HepG2 (cell line): ENCODE data around the gene COX5B. TPM values are rescaled to one million over a fixed set of nuclear protein-coding genes. Genes with fewer than 3 reads are reported as not detected.

Experiments used
- CENPX ChIP-seq: sonication (generic); formaldehyde crosslinking; IDR thresholded peaks from 2 replicates; pipeline ENCODE4 v1.9.0; 2021; ENCODE audit warnings: mild to moderate bottlenecking, missing genetic modification reagents, moderate library complexity
- ELF3 ChIP-seq: IDR thresholded peaks from 2 replicates; pipeline ENCODE4 v1.6.1; 2016; ENCODE audit warnings: missing genetic modification reagents, missing compliant biosample characterization
- GABPB1 ChIP-seq: IDR thresholded peaks from 2 replicates; pipeline ENCODE4 v1.6.1; 2016; ENCODE audit warnings: mild to moderate bottlenecking, missing genetic modification reagents, moderate library complexity, missing compliant biosample characterization
- GLI4 ChIP-seq: sonication (generic); formaldehyde crosslinking; IDR thresholded peaks from 2 replicates; pipeline ENCODE4 v1.5.1; 2020; ENCODE audit warnings: missing genetic modification reagents, mild to moderate bottlenecking, moderate library complexity, borderline replicate concordance
- HMG20B ChIP-seq: conservative IDR thresholded peaks from 2 replicates; pipeline ENCODE4 v1.6.1; 2016; ENCODE audit warnings: missing genetic modification reagents, missing compliant biosample characterization
- IKZF4 ChIP-seq: sonication (generic); formaldehyde crosslinking; IDR thresholded peaks from 2 replicates; pipeline ENCODE4 v1.5.1; 2020; ENCODE audit warnings: borderline replicate concordance, mild to moderate bottlenecking, low read depth, missing genetic modification reagents; ENCODE audit errors: not compliant biosample characterization
- KAT8 ChIP-seq: IDR thresholded peaks from 2 replicates; pipeline ENCODE4 v1.6.1; 2016; ENCODE audit warnings: missing genetic modification reagents, missing compliant biosample characterization
- KLF9 ChIP-seq: IDR thresholded peaks from 2 replicates; pipeline ENCODE4 v1.6.1; 2016; ENCODE audit warnings: low read depth
- MTF1 ChIP-seq: sonication (generic); formaldehyde crosslinking; IDR thresholded peaks from 2 replicates; pipeline ENCODE4 v1.5.0; 2020; ENCODE audit warnings: missing genetic modification reagents
- NFATC3 ChIP-seq: sonication (generic); formaldehyde crosslinking; IDR thresholded peaks from 2 replicates; pipeline ENCODE4 v1.5.1; 2020; ENCODE audit warnings: mild to moderate bottlenecking, missing genetic modification reagents
- POLR2AphosphoS2 ChIP-seq: IDR thresholded peaks from 2 replicates; pipeline ENCODE4 v1.6.1; 2011; ENCODE audit warnings: low read depth, low read length, improper control_type of control experiment
- TCF7 ChIP-seq: sonication (generic); IDR thresholded peaks from 2 replicates; pipeline ENCODE4 v1.6.1; 2016; ENCODE audit warnings: antibody characterized with exemption, low read depth
- TEAD3 ChIP-seq: optimal IDR thresholded peaks from 2 replicates; pipeline ENCODE3; 2016; ENCODE audit warnings: borderline replicate concordance
- TFDP1 ChIP-seq: IDR thresholded peaks from 2 replicates; pipeline ENCODE4 v1.6.1; 2016; ENCODE audit warnings: missing compliant biosample characterization, missing genetic modification reagents, borderline replicate concordance
- ZBTB3 ChIP-seq: sonication (generic); formaldehyde crosslinking; IDR thresholded peaks from 2 replicates; pipeline ENCODE4 v1.4.0; 2020; ENCODE audit warnings: low read depth, mild to moderate bottlenecking, moderate library complexity, missing genetic modification reagents, borderline replicate concordance
- ZNF264 ChIP-seq: sonication (generic); formaldehyde crosslinking; IDR thresholded peaks from 2 replicates; pipeline ENCODE4 v1.4.0; 2020; ENCODE audit warnings: missing genetic modification reagents
- ZNF513 ChIP-seq: sonication (generic); formaldehyde crosslinking; conservative IDR thresholded peaks from 2 replicates; pipeline ENCODE4 v1.5.0; 2020; ENCODE audit warnings: missing genetic modification reagents
- ZNF543 ChIP-seq: sonication (generic); formaldehyde crosslinking; IDR thresholded peaks from 2 replicates; pipeline ENCODE4 v1.4.0; 2020; ENCODE audit warnings: mild to moderate bottlenecking, missing genetic modification reagents
- ZNF644 ChIP-seq: IDR thresholded peaks from 2 replicates; pipeline ENCODE4 v1.6.1; 2016; ENCODE audit warnings: low read depth
- ZNF777 ChIP-seq: sonication (generic); formaldehyde crosslinking; IDR thresholded peaks from 2 replicates; pipeline ENCODE4 v1.4.0; 2020; ENCODE audit warnings: missing genetic modification reagents
- polyA plus RNA-seq, 8 experiments: library from polyadenylated mRNA; depleted of rRNA in 3 of 8; stranded (reverse) in 7 of 8; unstranded in 1 of 8; fragments of >200 nt; fragmentation: Illumina TruSeq in 4 of 8; extraction: Trizol in 4 of 8; gene quantifications; 2 replicates each; pipeline versions ENCODE4 v1.2.1 to v1.2.3, GENCODE V29; 2011 to 2016; ENCODE audit warnings: low read depth in 4 of 8, missing spikeins in 1 of 8, mixed read lengths in 1 of 8; ENCODE audit not compliant: insufficient read depth in 1 of 8
- total RNA-seq, 5 experiments: library from RNA; depleted of rRNA; stranded (reverse); fragments of >200 nt; fragmentation: Illumina TruSeq; extraction: Trizol; gene quantifications; 2 replicates each; pipeline ENCODE4 v1.2.3, GENCODE V29; 2016; ENCODE audit warnings: low read depth in 1 of 5
- TF ChIP-seq, protein P1 (sequence below): sonication (generic); formaldehyde crosslinking; IDR thresholded peaks from 2 replicates; pipeline ENCODE4 v1.4.0; 2020; ENCODE audit warnings: missing genetic modification reagents
- TF ChIP-seq, protein P2 (sequence below): sonication (generic); formaldehyde crosslinking; IDR thresholded peaks from 2 replicates; pipeline ENCODE4 v1.4.0; 2020; ENCODE audit warnings: missing genetic modification reagents
- TF ChIP-seq, protein P3 (sequence below): sonication (generic); formaldehyde crosslinking; IDR thresholded peaks from 2 replicates; pipeline ENCODE4 v1.5.1; 2020; ENCODE audit warnings: mild to moderate bottlenecking, missing genetic modification reagents, moderate library complexity

COX5B gene
- total and polyA plus RNA-seq, 2 of the 13 experiments (the other 11 are each of a cell fraction or from before 2014, with no cell fraction given): 453 to 536 TPM

DNA sequence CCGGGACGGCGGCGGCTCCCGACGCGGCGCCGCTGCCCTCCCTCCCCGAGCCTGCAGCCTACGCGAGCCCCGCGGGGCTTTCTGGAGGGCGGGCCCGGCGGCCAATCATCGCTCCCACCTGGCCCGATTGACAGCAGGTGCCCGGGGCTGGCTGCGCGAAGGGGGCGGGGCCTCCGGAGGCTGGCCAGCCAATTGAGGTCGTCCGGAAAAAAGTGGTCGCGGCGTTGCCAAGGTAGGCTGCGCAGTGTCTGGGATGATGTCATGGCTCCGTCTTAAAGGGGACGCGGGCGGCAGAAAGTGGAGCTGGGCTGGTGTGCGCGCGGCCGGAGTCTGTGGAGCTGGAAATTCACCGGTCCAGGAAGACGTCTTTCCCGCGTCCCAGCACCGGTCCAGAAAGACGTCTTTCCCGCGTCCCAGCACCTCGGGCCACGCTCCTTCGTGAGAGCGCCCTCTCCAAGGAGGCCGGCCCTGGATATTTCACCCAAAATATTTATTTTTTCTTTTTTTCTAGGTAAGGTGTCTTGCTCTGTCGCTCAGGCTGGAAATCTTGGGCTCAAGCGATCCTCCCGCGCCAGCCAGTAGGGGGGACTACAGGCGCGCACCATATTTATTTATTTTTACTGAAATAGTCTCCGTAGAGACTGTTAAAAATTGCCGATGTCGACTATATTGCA, 18.2 kb downstream of the COX5B start, which contains the start of gene ACTR1B (continued):
- TF ChIP-seq, protein P1, sequence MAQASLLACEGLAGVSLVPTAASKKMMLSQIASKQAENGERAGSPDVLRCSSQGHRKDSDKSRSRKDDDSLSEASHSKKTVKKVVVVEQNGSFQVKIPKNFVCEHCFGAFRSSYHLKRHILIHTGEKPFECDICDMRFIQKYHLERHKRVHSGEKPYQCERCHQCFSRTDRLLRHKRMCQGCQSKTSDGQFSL (CRISPR knock-in tag): no peak
- no peak for TF ChIP-seq ZNF644 (CRISPR knock-in tag)
- no peak for TF ChIP-seq HMG20B (CRISPR knock-in tag)
- no peak for TF ChIP-seq ZNF543 (CRISPR knock-in tag)
- TF ChIP-seq IKZF4 (CRISPR knock-in tag): no peak
- TF ChIP-seq KLF9: no peak
- TF ChIP-seq ZNF513 (CRISPR knock-in tag): no peak
- no peak for TF ChIP-seq CENPX
- no peak for TF ChIP-seq ZBTB3
- TF ChIP-seq, protein P2, sequence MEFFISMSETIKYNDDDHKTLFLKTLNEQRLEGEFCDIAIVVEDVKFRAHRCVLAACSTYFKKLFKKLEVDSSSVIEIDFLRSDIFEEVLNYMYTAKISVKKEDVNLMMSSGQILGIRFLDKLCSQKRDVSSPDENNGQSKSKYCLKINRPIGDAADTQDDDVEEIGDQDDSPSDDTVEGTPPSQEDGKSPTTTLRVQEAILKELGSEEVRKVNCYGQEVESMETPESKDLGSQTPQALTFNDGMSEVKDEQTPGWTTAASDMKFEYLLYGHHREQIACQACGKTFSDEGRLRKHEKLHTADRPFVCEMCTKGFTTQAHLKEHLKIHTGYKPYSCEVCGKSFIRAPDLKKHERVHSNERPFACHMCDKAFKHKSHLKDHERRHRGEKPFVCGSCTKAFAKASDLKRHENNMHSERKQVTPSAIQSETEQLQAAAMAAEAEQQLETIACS (CRISPR knock-in tag): peak; percentile 80
- no peak for TF ChIP-seq GLI4 (CRISPR knock-in tag)
- TF ChIP-seq, protein P3, sequence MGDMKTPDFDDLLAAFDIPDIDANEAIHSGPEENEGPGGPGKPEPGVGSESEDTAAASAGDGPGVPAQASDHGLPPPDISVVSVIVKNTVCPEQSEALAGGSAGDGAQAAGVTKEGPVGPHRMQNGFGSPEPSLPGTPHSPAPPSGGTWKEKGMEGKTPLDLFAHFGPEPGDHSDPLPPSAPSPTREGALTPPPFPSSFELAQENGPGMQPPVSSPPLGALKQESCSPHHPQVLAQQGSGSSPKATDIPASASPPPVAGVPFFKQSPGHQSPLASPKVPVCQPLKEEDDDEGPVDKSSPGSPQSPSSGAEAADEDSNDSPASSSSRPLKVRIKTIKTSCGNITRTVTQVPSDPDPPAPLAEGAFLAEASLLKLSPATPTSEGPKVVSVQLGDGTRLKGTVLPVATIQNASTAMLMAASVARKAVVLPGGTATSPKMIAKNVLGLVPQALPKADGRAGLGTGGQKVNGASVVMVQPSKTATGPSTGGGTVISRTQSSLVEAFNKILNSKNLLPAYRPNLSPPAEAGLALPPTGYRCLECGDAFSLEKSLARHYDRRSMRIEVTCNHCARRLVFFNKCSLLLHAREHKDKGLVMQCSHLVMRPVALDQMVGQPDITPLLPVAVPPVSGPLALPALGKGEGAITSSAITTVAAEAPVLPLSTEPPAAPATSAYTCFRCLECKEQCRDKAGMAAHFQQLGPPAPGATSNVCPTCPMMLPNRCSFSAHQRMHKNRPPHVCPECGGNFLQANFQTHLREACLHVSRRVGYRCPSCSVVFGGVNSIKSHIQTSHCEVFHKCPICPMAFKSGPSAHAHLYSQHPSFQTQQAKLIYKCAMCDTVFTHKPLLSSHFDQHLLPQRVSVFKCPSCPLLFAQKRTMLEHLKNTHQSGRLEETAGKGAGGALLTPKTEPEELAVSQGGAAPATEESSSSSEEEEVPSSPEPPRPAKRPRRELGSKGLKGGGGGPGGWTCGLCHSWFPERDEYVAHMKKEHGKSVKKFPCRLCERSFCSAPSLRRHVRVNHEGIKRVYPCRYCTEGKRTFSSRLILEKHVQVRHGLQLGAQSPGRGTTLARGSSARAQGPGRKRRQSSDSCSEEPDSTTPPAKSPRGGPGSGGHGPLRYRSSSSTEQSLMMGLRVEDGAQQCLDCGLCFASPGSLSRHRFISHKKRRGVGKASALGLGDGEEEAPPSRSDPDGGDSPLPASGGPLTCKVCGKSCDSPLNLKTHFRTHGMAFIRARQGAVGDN (CRISPR knock-in tag): peak; percentile 63
- TF ChIP-seq MTF1 (CRISPR knock-in tag): no peak
- peak; percentile 40; the same call in 1 of the 2 replicates for TF ChIP-seq ZNF777 (CRISPR knock-in tag)
- peak; percentile 81; the same call in 1 of the 2 replicates for TF ChIP-seq TFDP1 (CRISPR knock-in tag)
- TF ChIP-seq ZNF264 (CRISPR knock-in tag): no peak; the same call in 1 of the 2 replicates
- no peak for TF ChIP-seq TCF7
- TF ChIP-seq POLR2AphosphoS2: no peak
- TF ChIP-seq GABPB1 (CRISPR knock-in tag): peak; percentile 87
- TF ChIP-seq KAT8 (CRISPR knock-in tag): peak; percentile 71; the same call in 1 of the 2 replicates
- TF ChIP-seq TEAD3 (CRISPR knock-in tag): peak; percentile 59
- no peak for TF ChIP-seq NFATC3 (CRISPR knock-in tag)
- no peak for TF ChIP-seq ELF3
